Measurements from ENCODE around the gene EFCAB8. TPM values are rescaled to one million over a fixed set of nuclear protein-coding genes. Genes with fewer than 3 reads are reported as not detected.
"Not testable (repeated sequence)": the region's sequence is repeated elsewhere in the genome, so short reads cannot be mapped to it uniquely, and the experiment has no call there.

Gene EFCAB8
- total RNA-seq, 2 experiments from 2014 or later: not detected

DNA sequence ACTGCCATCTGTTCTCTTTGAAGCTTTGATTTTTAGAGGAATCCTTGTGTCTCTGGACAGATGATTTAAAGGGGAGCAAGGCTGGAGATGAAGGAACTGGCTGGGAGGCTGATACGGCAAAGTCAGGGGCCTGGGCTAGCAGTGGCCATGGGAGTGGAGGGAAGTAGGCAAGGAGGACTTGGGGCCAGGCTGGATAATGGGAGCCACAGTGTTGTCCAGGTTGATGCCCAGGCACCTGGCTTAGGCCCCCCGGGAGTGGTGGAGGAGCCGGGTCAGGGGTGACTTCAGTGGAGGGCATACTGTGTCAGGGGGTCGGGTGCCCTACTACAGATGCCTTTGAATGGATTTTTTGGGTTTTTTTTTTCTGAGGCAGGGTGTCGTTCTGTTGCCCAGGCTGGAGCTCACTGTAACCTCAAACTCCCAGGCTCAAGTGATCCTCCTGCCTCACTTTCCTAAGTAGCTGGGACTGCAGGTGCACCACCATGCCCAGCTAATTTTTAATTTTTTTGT lies 45.0 kb downstream of the EFCAB8 start:
- Histone ChIP-seq H3K4me2 (ENCODE audit: low read length) (no peak overlapping the region), H3K79me2 (ENCODE audit: insufficient read depth, low read depth, low read length) (no peaks in the 10 kb centered on the region), H3K27ac (ENCODE audit: low read depth, low read length, poor library complexity, severe bottlenecking) (no peak overlapping the region), H3K4me1 (ENCODE audit: insufficient read depth, low read length, poor library complexity, severe bottlenecking) (no peaks in the 10 kb centered on the region), H3K9me2 (ENCODE audit: insufficient read depth, low read length) (no peaks in the 10 kb centered on the region), H2AFZ (ENCODE audit: low read length) (no peak overlapping the region), H3K9me3 (ENCODE audit: low read length) (no peaks in the 10 kb centered on the region), H4K20me1 (ENCODE audit: insufficient read depth, low read length) (no peaks in the 10 kb centered on the region), H3K36me3 (ENCODE audit: insufficient read depth, low read length) (no peaks in the 10 kb centered on the region), H3K4me3 (ENCODE audit: low read depth, low read length, poor library complexity, severe bottlenecking) (no peak overlapping the region)
- DNase-seq (ENCODE audit: low spot score): no peak
- intact Hi-C loops (cut with micrococcal nuclease; ENCODE audit: unreplicated experiment): loop anchor here (5.0 kb wide), 1 partner anchor 389 kb away; no protein-coding TSS in a partner anchor
- no TSS peak for BruUV-seq (replicated peaks)
- ChIA-PET POLR2A (interaction anchor here (0.6 kb wide), 1 partner anchor 38 kb away, joined by 3 read pairs; no protein-coding TSS in a partner anchor), CTCF (ENCODE audit: unreplicated experiment) (interaction anchor here (0.5 kb wide), 1 partner anchor 15 kb away, joined by 5 read pairs; no protein-coding TSS in a partner anchor)
- no peak for TF ChIP-seq EZH2phosphoT487 (IDR thresholded peaks at IDR 0.05; ENCODE audit: borderline replicate concordance, low read depth, low read length)
- TF ChIP-seq, protein P1, sequence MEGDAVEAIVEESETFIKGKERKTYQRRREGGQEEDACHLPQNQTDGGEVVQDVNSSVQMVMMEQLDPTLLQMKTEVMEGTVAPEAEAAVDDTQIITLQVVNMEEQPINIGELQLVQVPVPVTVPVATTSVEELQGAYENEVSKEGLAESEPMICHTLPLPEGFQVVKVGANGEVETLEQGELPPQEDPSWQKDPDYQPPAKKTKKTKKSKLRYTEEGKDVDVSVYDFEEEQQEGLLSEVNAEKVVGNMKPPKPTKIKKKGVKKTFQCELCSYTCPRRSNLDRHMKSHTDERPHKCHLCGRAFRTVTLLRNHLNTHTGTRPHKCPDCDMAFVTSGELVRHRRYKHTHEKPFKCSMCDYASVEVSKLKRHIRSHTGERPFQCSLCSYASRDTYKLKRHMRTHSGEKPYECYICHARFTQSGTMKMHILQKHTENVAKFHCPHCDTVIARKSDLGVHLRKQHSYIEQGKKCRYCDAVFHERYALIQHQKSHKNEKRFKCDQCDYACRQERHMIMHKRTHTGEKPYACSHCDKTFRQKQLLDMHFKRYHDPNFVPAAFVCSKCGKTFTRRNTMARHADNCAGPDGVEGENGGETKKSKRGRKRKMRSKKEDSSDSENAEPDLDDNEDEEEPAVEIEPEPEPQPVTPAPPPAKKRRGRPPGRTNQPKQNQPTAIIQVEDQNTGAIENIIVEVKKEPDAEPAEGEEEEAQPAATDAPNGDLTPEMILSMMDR (conservative IDR thresholded peaks at IDR 0.05; ENCODE audit: low read length): no peak

DNA sequence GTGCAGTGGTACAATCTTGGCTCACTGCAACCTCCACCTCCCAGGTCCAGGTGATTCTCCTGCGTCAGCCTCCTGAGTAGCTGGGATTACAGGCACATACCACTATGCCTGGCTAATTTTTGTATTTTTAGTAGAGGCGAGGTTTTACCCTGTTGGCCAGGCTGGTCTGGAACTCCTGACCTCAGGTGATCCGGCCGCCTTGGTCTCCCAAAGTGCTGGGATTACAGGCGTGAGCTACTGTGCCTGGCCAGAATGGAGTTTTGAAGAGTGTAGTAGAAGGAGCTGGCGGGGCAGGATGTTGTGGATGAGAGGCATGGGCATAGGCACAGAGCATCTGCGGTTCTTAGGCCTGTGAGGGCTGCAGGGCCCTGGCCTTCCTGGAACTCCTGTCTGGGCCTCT lies 46.0 kb downstream of the EFCAB8 start:
- POLR2A ChIA-PET: interaction anchor here (0.6 kb wide), 1 partner anchor 39 kb away, joined by 3 read pairs; no protein-coding TSS in a partner anchor
- intact Hi-C loops (cut with micrococcal nuclease; ENCODE audit: unreplicated experiment): loop anchor here (5.0 kb wide), 1 partner anchor 388 kb away; no protein-coding TSS in a partner anchor

DNA sequence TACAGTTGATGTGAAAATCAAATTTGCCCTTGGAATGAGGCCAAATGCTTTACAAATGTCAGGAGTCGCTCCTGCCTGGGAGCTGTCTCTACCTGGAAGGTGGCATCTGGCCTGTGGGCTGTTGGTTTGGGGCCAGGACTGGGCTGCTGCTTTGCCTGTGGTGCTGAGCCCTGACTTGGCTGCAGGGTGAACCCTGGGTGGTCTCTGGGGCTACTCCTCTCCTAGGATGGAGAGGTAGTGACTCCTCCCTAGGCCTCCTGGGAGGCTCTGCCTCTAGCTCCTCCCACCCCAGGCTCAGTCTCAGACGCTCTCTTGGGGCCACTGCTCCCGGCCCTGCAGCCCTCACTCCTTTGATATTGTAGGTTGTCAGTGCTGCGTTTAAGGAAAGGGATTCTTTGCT lies 47.5 kb downstream of the EFCAB8 start:
- Histone ChIP-seq H2AFZ (ENCODE audit: low read length) (no peak overlapping the region), H3K4me3 (ENCODE audit: low read depth, low read length, poor library complexity, severe bottlenecking) (no peak overlapping the region), H3K4me2 (ENCODE audit: low read length) (no peak overlapping the region), H3K36me3 (ENCODE audit: insufficient read depth, low read length) (no peaks in the 10 kb centered on the region), H4K20me1 (ENCODE audit: insufficient read depth, low read length) (no peaks in the 10 kb centered on the region), H3K9me3 (ENCODE audit: low read length) (no peaks in the 10 kb centered on the region), H3K27ac (ENCODE audit: low read depth, low read length, poor library complexity, severe bottlenecking) (no peak overlapping the region), H3K79me2 (ENCODE audit: insufficient read depth, low read depth, low read length) (no peaks in the 10 kb centered on the region), H3K9me2 (ENCODE audit: insufficient read depth, low read length) (no peaks in the 10 kb centered on the region), H3K4me1 (ENCODE audit: insufficient read depth, low read length, poor library complexity, severe bottlenecking) (no peaks in the 10 kb centered on the region)
- intact Hi-C loops (cut with micrococcal nuclease; ENCODE audit: unreplicated experiment): no loop called here
- TF ChIP-seq, protein P1 (conservative IDR thresholded peaks at IDR 0.05; ENCODE audit: low read length): no peak
- TF ChIP-seq EZH2phosphoT487 (IDR thresholded peaks at IDR 0.05; ENCODE audit: borderline replicate concordance, low read depth, low read length): no peak
- DNase-seq (ENCODE audit: low spot score): no peak
- POLR2A ChIA-PET: no interaction called here
- CTCF ChIA-PET (ENCODE audit: unreplicated experiment): no interaction called here
- no TSS peak for BruUV-seq (replicated peaks)

More for the DNA sequence above, 46.0 kb downstream of the EFCAB8 start:
- DNase-seq (ENCODE audit: low spot score); H3K9me3 ChIP-seq (ENCODE audit: low read length); CTCF ChIA-PET (ENCODE audit: unreplicated experiment); H3K27ac ChIP-seq (ENCODE audit: low read depth, low read length, poor library complexity, severe bottlenecking); H3K4me1 ChIP-seq (ENCODE audit: insufficient read depth, low read length, poor library complexity, severe bottlenecking); H3K9me2 ChIP-seq (ENCODE audit: insufficient read depth, low read length); BruUV-seq (replicated peaks); H3K4me3 ChIP-seq (ENCODE audit: low read depth, low read length, poor library complexity, severe bottlenecking); H2AFZ ChIP-seq (ENCODE audit: low read length); H3K4me2 ChIP-seq (ENCODE audit: low read length); H3K36me3 ChIP-seq (ENCODE audit: insufficient read depth, low read length); H3K79me2 ChIP-seq (ENCODE audit: insufficient read depth, low read depth, low read length); H4K20me1 ChIP-seq (ENCODE audit: insufficient read depth, low read length): not testable (repeated sequence)

Data from OCI-LY7 (cell line).